Keratinocyte (primary cell): ENCODE measurements around the gene KCTD2. TPM values are rescaled to one million over a fixed set of nuclear protein-coding genes. Genes with fewer than 3 reads are reported as not detected.

Source experiments
- DNase-seq: peaks from one replicate; pipeline ENCODE4 v3.0.0-alpha.2; 2011; ENCODE audit warnings: low read depth, missing footprints, low spot score
- FAIRE-seq: peaks from 2 replicates; lab custom pipeline; 2011; peaks lifted over from hg19 to GRCh38; lab: Jason Lieb, UNC
- H2AFZ ChIP-seq: 2 replicates; pipeline ENCODE4 v1.6.0; 2012; ENCODE audit warnings: low read length, control low read depth, inconsistent platforms; ENCODE audit not compliant: control insufficient read depth
- H3K27ac ChIP-seq: 2 replicates; pipeline ENCODE4 v1.5.1; 2011; ENCODE audit warnings: low read length; ENCODE audit not compliant: control insufficient read depth, insufficient read depth
- H3K27me3 ChIP-seq: 3 replicates; pipeline ENCODE4 v1.6.0; 2011; ENCODE audit warnings: low read length; ENCODE audit not compliant: control insufficient read depth, insufficient read depth; ENCODE audit errors: extremely low read depth
- H3K36me3 ChIP-seq, 2 experiments: 2 replicates in 1 of 2; 3 replicates in 1 of 2; pipeline ENCODE4 v1.5.1; 2011; ENCODE audit warnings: low read length in 2 of 2, mild to moderate bottlenecking in 1 of 2; ENCODE audit not compliant: control insufficient read depth in 2 of 2, insufficient read depth in 2 of 2; ENCODE audit errors: extremely low read depth in 1 of 2
- H3K4me1 ChIP-seq: 3 replicates; pipeline ENCODE4 v1.5.1; 2011; ENCODE audit warnings: low read length; ENCODE audit not compliant: control insufficient read depth, insufficient read depth; ENCODE audit errors: extremely low read depth
- H3K4me2 ChIP-seq: 3 replicates; pipeline ENCODE4 v1.6.0; 2011; ENCODE audit warnings: low read depth, low read length; ENCODE audit not compliant: control insufficient read depth, insufficient read depth; ENCODE audit errors: extremely low read depth
- H3K4me3 ChIP-seq, 3 experiments: fragments of 200-600 bp in 1 of 3; sonication (generic) in 1 of 3; 2 replicates in 2 of 3; 3 replicates in 1 of 3; pipeline ENCODE4 v1.5.1; 2011 to 2016; ENCODE audit warnings: low read length in 3 of 3, mild to moderate bottlenecking in 3 of 3, control low read depth in 2 of 3, inconsistent platforms in 1 of 3, low read depth in 1 of 3, mixed read lengths in 1 of 3, mixed run types in 1 of 3, moderate library complexity in 1 of 3; ENCODE audit not compliant: control insufficient read depth in 2 of 3, insufficient read depth in 2 of 3; ENCODE audit errors: extremely low read depth in 1 of 3
- H3K79me2 ChIP-seq: 2 replicates; pipeline ENCODE4 v1.6.0; 2012; ENCODE audit warnings: low read length; ENCODE audit not compliant: control insufficient read depth, insufficient read depth
- H3K9ac ChIP-seq: 3 replicates; pipeline ENCODE4 v1.6.0; 2011; ENCODE audit warnings: low read length; ENCODE audit not compliant: control insufficient read depth, insufficient read depth; ENCODE audit errors: extremely low read depth
- H3K9me1 ChIP-seq: 3 replicates; pipeline ENCODE4 v1.6.0; 2011; ENCODE audit warnings: low read length; ENCODE audit not compliant: control insufficient read depth, insufficient read depth; ENCODE audit errors: extremely low read depth
- H3K9me3 ChIP-seq: 2 replicates; pipeline ENCODE4 v1.5.1; 2012; ENCODE audit warnings: low read depth, low read length; ENCODE audit not compliant: control insufficient read depth
- H4K20me1 ChIP-seq: 3 replicates; pipeline ENCODE4 v1.6.0; 2011; ENCODE audit warnings: low read length; ENCODE audit not compliant: control insufficient read depth, insufficient read depth; ENCODE audit errors: extremely low read depth
- EZH2 ChIP-seq: IDR thresholded peaks from one replicate; pipeline ENCODE4 v1.6.1; 2012; ENCODE audit warnings: inconsistent platforms, mild to moderate bottlenecking, low read length, moderate library complexity
- dilution Hi-C: fragments of 300-500 bp; cut with MboI; formaldehyde crosslinking; loops from one replicate; pipeline ENCODE4 v1.7.0; 2020; ENCODE audit warnings: low sequenced_read_pairs; ENCODE audit not compliant: extremely low pct_ligation_motif_present
- polyA plus RNA-seq, 5 experiments: library from polyadenylated mRNA; depleted of rRNA in 3 of 5; stranded (reverse) in 3 of 5; stranded (forward) in 1 of 5; unstranded in 1 of 5; fragments of >200 nt; gene quantifications; 1 replicate in 1 of 5; 2 replicates in 3 of 5; 3 replicates in 1 of 5; pipeline versions ENCODE4 v1.2.1 to v1.2.3, GENCODE V29; 2011 to 2012; ENCODE audit warnings: missing spikeins in 2 of 5, low read depth in 1 of 5, low replicate concordance in 1 of 5
- TF ChIP-seq, protein P1 (sequence below), 3 experiments: IDR thresholded peaks in 1 of 3; conservative IDR thresholded peaks in 1 of 3; optimal IDR thresholded peaks in 1 of 3; 2 replicates in 2 of 3; 3 replicates in 1 of 3; pipeline versions ENCODE3 to v1.5.1; 2011; ENCODE audit warnings: low read length in 3 of 3, mild to moderate bottlenecking in 3 of 3, moderate library complexity in 2 of 3, control low read depth in 1 of 3, inconsistent platforms in 1 of 3; ENCODE audit not compliant: insufficient read depth in 2 of 3; ENCODE audit errors: extremely low read depth in 1 of 3

The KCTD2 gene
- polyA plus RNA-seq, 1 donor (not counting 4 experiments of a cell fraction or from before 2014, with no cell fraction given), result 20.7 TPM

DNA sequence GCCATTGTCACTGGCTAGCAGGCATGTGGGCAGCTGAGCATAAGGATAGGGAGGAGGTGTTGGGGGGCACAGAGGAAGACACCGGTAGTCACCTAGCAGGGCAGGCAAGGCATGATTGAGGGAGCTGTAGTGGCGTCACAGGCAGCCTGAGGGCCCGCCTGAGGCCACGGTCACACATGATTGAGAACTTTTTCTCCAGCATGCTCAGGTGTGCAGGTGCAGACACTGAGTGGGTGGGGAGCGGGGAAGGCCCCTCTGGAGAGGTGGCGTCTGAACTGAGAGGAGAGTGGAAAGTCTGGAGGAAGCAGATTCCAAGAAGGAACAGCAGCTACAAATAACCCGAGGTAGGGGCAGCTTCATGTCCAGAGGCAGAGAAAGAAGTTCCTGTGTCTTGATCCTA is 51.8 kb downstream of the KCTD2 start:
- no peak for TF ChIP-seq EZH2
- TF ChIP-seq, protein P1, sequence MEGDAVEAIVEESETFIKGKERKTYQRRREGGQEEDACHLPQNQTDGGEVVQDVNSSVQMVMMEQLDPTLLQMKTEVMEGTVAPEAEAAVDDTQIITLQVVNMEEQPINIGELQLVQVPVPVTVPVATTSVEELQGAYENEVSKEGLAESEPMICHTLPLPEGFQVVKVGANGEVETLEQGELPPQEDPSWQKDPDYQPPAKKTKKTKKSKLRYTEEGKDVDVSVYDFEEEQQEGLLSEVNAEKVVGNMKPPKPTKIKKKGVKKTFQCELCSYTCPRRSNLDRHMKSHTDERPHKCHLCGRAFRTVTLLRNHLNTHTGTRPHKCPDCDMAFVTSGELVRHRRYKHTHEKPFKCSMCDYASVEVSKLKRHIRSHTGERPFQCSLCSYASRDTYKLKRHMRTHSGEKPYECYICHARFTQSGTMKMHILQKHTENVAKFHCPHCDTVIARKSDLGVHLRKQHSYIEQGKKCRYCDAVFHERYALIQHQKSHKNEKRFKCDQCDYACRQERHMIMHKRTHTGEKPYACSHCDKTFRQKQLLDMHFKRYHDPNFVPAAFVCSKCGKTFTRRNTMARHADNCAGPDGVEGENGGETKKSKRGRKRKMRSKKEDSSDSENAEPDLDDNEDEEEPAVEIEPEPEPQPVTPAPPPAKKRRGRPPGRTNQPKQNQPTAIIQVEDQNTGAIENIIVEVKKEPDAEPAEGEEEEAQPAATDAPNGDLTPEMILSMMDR (optimal IDR thresholded peaks at IDR 0.05 in 1 of 3, IDR thresholded peaks at IDR 0.05 in 1 of 3, conservative IDR thresholded peaks at IDR 0.05 in 1 of 3; ENCODE audit: extremely low read depth in 1 of 3, insufficient read depth in 2 of 3, low read length in 3 of 3), result no peak
- H3K4me3 ChIP-seq, result no peak overlapping the region
- DNase-seq, result no peak
- peaks cover 2 to 6% of the 10 kb centered on the region in 2 experiments for H3K36me3 ChIP-seq
- H3K4me1 ChIP-seq, result peaks cover 6% of the 10 kb centered on the region
- H2AFZ ChIP-seq, result no peak overlapping the region
- H3K4me2 ChIP-seq, result no peak overlapping the region
- H3K79me2 ChIP-seq, result no peaks in the 10 kb centered on the region
- H4K20me1 ChIP-seq, result no peaks in the 10 kb centered on the region
- FAIRE-seq, result no peak
- no peaks in the 10 kb centered on the region for H3K27me3 ChIP-seq
- H3K9me1 ChIP-seq, result no peaks in the 10 kb centered on the region
- dilution Hi-C loops, result no loop called here
- H3K9me3 ChIP-seq, result no peaks in the 10 kb centered on the region
- no peak overlapping the region for H3K27ac ChIP-seq
- no peak overlapping the region for H3K9ac ChIP-seq

DNA sequence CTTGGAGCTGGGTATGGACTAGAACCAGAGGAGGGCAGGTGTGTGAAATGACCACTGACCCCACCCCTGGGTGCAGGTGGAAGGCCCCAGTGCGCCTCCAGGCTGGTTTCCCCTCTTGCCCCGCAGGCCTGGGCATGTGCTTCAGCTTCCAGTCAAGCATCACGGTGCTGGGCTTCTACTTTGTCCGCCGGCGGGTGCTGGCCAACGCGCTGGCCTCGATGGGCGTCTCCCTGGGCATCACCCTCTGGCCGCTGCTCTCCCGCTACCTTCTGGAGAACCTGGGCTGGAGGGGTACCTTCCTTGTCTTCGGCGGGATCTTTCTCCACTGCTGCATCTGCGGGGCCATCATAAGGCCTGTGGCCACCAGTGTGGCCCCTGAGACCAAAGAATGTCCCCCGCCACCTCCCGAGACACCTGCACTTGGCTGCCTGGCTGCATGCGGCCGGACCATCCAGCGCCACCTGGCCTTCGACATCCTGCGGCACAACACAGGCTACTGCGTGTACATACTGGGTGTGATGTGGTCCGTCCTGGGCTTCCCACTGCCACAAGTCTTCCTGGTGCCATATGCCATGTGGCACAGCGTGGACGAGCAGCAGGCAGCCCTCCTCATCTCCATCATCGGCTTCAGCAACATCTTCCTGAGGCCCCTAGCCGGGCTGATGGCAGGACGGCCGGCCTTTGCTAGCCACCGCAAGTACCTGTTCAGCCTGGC is 53.0 kb downstream of the KCTD2 start:
- H2AFZ ChIP-seq, result no peak overlapping the region
- no peak overlapping the region for H3K27ac ChIP-seq
- no peaks in the 10 kb centered on the region for H4K20me1 ChIP-seq
- no peaks in the 10 kb centered on the region for H3K9me3 ChIP-seq
- no peak overlapping the region for H3K4me2 ChIP-seq
- H3K36me3 ChIP-seq, result peaks cover 2 to 6% of the 10 kb centered on the region in 2 experiments
- DNase-seq (no peak), FAIRE-seq (no peak)
- no peak for TF ChIP-seq EZH2
- TF ChIP-seq, protein P1 (optimal IDR thresholded peaks at IDR 0.05 in 1 of 3, IDR thresholded peaks at IDR 0.05 in 1 of 3, conservative IDR thresholded peaks at IDR 0.05 in 1 of 3; ENCODE audit: extremely low read depth in 1 of 3, insufficient read depth in 2 of 3, low read length in 3 of 3), result no peak
- no peak overlapping the region for H3K9ac ChIP-seq
- H3K9me1 ChIP-seq, result no peaks in the 10 kb centered on the region
- no peaks in the 10 kb centered on the region for H3K27me3 ChIP-seq
- no peak overlapping the region for H3K4me3 ChIP-seq
- dilution Hi-C loops, result no loop called here
- no peaks in the 10 kb centered on the region for H3K79me2 ChIP-seq
- peaks cover 4% of the 10 kb centered on the region for H3K4me1 ChIP-seq
